ENCODE measurements around the gene KIF16B.

The KIF16B gene

DNA sequence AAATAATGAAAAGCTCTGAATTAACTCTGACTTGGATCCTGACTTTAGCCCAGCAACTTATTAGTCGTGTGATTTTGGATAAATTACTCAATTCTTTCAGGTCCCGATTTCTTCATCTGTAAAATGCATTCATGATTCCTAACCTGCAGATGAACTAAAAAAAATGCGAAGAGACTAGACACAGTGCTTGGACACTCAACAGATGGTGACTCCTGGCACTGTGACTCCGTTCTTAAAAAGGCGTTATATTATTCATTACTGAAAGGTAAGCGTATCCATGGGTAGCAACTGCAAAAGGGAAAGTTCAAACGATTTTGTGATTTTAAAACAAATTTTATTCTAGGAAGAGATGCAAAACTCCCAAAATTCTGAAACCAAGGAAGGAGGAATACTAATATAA lies 226.3 kb downstream of the KIF16B start:
- no peak for DNase-seq

DNA sequence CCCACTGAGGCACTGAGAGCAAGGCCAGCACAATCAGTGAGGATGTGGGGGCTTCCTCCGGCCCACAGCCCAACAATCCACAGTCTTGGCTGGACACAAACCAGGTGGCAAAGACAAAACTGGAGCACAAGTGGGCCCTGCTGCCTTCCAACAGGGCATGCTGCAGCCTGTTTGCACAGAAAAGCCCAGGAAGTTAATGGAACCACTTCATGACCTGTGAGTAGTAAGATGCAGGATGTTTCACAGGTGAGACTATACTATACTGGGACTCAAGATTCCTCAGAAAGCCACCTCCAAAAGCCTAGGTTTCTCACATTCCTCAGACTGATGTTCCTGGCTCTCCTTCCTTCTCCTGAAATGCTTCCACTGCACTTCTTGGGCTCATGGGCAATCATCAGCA lies 235.5 kb downstream of the KIF16B start:
- DNase-seq: no peak

GRCh38 chr20:16327606-16328005 lies 245.6 kb downstream of the KIF16B start:
- DNase-seq: no peak

DNA sequence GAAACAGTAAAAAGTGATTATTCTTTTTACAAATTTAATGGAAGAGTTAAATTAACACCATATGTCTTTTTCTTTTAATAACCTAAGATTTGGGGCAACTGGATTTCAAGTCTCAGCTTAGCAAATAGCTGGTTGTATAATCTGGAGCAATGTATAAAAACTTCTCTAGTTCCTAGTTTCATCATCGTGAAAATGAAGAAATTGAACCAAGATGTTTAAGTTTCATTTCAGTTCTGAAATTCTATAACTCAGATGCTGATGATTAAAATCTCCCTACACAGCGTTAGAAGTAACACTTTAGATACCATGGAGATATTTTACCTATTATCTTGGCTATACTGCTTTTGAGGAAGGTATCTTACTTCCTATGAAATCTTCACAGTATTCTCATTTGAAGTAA lies 252.0 kb downstream of the KIF16B start:
- DNase-seq: no peak

DNA sequence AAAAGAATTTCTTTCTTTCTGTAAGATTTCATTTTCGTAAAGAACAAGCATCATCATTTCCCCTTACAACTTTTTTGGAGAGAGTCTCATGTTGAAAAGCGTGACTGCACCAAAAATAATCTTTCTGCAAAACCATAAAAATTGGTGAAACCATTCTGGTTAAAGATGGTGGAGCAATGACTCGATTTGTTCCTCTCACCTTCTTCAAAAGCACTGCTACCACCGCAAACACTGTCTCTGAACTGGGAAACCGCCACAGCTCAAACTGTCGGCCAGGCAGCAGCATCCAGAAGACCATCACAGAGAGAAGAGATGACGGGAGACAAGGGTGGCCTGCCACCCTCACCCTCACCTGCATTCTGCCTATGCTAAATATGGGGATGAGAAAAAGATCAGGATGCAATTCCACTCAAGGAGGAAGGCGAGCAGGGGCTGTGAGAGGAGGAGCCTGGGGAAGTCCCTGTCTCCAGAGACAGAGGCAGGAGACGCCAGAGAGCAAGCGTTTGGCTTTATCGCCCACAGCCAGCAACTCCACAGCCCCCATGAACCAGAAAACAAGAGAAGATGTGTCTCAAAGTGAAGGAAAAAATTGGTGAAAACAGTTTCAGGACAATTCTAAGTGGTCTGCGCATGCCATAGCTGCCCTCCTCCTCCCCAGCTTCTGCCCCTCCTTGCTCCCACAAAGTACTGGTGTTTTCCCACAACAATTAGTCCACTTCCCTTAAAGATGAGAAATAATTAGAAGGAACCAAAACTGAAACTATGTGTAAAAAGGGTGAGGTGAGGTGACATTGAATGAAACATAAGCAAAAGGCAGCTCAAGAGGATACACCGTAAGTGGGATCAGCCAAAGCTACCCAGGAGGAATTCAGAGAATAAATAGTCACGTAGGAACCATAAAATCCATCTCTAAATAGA lies 255.5 kb downstream of the KIF16B start:
- DNase-seq: no peak

GRCh38 chr20:16316513-16316912 lies 256.7 kb downstream of the KIF16B start:
- no peak for DNase-seq

DNA sequence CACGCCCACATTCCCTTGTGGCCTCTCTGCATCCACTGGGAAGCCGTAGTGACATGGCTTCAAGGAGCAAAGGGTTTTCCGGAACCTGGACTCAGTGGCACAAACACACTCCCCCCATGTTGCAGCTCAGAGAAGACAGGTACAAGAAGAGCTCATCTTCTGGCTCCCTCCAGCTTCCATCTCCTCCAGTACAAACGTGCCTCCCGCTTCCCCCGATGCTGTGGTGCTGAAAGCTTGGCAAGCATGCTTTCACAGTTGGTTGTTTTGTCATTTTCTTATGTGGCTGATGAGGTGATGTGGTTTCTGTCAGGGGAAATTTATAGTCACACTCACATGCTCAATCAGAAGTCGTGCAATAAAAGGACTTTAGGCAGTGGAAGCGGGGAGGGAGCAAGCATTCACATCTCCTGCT lies 258.5 kb downstream of the KIF16B start:
- no peak for DNase-seq

DNA sequence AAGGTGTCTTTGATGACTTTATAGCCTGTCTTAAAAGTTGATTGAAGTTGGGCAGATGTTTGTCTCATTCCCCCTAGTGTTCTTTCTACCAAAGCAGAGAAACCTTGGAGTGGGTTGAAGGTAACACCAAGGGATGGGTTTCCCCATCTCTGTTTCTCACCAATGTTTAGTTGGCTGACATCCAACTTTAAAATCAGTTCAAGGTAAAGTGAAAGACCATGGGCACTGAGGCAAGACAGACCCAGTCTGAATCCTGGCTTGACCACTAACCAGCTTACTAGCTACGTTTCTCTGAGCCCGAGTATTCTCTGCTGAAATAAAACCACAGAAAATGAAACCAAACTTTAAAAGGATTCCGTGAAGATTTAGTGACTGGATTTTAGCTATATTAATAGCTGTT lies 258.9 kb downstream of the KIF16B start:
- no peak for DNase-seq

DNA sequence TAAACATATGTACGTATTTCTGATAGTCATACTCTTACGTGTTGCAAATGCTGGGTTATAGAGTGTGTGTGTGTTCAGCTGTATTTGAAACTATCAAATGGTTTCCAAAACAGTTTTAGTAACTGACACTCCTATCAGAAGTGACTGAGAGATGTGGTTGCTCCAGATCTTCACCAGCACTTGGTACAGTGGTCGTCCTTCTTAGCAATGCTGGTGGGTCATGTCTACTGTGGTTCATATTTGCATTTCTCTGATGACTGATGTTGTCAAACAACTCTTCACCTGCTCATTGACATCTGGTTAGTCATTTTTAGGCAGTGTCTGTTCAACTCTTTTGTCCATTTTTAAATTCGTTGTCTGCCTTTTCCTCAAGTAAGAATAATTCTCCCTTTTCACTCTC lies 259.3 kb downstream of the KIF16B start:
- DNase-seq: no peak

- DNase-seq: no peak
These were observed 260.2 kb downstream of the KIF16B start for GRCh38 chr20:16312998-16313397.

DNA sequence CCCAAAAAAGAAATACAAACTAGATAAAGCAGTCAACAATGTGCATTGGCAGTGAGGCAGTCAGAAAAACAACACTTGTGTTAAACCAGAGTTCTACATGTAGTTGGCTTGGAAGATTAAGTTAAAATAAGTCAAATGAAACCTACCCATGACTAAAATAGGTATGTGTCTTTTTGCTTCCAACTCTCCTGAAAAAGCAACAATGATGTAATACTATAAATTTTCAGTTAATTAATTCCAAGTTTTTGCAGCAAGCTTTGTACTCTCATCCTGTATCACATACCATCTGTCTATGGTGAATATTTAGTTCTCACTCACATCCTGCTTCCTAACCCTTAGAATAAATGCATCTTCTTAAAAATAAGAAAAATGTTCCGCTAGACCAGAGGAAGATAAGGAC lies 261.5 kb downstream of the KIF16B start:
- DNase-seq: no peak

- no peak for DNase-seq
These were observed 264.5 kb downstream of the KIF16B start for GRCh38 chr20:16308754-16309153.

DNA sequence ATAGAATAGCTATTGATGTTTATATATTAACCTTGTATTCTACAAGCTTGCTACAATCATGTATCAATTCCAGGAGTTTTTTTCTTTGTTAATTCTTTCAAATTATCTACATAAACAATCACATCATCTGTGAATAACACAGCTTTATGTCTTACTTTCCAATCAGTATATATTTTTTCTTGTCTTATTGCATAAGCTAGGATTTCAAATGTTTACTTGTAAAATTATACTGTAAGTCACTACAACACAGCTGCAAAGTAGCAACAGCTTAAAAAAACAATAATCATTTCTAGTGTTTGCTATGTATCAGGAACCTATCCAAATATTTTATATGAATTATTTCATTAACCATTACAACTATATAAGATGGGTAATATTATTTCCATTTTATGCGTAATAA lies 270.4 kb downstream of the KIF16B start:
- no peak for DNase-seq

DNA sequence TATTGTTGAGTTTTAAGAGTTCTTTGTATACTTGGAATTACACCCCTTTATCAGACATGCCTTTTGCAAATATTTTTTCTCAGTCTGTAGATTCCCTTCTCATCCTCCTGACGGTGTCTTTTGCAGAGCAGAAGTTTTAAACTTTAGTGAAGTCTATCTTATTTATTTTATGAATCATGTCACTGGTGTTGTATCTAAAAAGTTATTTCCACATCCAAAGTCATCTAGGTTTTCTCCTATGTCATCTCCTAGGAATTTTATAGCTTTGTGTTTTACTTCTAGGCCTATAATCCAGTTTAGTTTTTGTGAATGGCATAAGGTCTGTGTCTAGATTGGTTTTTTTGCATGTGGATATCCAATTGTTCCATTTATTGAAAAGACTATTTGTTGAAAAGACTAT lies 271.3 kb downstream of the KIF16B start:
- no peak for DNase-seq

- no peak for DNase-seq
These were observed 273.4 kb downstream of the KIF16B start for GRCh38 chr20:16299897-16300296.

DNA sequence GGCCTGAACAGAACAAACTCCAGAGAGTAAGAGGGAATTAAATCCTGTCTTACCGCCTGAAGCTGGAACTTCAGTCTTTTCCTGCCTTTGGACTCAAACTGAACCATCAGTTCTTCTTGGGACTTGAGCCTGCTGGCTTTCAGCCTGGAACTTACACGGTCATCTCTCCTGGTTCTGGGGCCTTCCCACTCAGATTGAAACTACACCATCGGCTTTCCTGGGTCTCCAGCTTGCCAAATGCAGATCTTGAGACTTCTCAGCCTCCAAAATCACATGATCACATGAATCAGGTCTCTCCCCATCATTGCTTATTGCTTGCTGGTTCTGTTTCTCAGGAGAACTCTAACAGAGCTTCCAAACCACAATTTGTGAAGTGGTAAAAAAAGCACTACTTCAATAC lies 276.3 kb downstream of the KIF16B start:
- DNase-seq: no peak

DNA sequence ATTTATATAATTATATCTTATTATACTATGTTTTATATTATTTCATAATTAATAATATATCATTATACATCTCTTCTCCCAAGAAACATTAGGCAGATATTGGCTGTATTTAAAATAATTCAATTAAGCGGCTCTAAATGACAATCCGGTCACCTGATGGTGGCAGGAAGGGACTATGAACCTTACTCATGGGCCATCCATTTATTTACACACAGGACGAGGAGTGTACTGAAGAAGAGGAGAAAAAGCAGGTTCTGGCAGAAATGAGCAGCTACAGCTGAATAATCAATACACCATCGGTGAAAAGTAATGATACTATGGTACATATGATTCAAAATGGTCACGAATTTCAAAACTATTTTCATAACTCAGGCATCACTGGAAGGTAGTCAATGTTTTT lies 277.7 kb downstream of the KIF16B start:
- DNase-seq: no peak

DNA sequence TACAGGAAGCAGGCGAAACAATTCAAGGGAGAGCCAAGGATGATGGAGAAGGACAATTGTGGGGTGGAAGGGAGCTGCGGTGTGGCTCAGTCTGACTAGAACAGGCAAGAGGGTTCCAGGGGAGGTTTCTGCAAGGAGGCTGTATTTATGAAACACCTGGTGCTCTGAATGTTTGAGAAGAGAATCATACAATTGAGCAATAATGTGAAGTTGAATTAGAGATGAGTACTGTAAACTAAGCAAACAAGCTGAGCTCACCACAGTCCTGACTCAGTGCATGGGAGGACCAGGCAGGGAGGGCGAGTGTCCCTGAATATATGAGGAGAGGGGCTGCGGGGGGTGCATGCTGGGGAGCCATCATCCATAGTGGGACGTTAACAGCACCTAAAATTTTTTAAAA lies 279.7 kb downstream of the KIF16B start:
- no peak for DNase-seq

GRCh38 chr20:16292226-16292880 lies 280.9 kb downstream of the KIF16B start:
- DNase-seq: no peak

GRCh38 chr20:16290358-16290757 lies 282.9 kb downstream of the KIF16B start:
- no peak for DNase-seq

DNA sequence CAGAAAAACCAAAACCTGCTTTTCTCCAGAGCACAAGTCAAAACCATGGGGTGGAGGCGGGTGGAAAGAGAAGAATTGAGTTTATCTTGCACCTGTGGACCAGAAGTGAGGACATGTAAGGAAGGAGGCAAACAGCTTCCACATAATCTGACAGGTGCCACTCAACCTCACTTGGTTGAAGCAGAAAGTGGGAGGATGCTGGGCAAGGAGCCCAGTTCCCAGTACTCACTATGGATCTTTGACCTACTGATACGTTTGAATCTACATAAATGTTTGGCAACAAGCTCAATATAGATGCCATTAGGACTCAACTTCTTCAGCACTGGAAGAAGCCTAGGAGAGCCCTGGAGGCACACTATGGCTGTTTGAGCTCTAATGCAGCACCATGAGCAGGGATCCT lies 285.5 kb downstream of the KIF16B start:
- DNase-seq: no peak

- no peak for DNase-seq
These were observed 286.6 kb downstream of the KIF16B start for GRCh38 chr20:16286601-16287000.

DNA sequence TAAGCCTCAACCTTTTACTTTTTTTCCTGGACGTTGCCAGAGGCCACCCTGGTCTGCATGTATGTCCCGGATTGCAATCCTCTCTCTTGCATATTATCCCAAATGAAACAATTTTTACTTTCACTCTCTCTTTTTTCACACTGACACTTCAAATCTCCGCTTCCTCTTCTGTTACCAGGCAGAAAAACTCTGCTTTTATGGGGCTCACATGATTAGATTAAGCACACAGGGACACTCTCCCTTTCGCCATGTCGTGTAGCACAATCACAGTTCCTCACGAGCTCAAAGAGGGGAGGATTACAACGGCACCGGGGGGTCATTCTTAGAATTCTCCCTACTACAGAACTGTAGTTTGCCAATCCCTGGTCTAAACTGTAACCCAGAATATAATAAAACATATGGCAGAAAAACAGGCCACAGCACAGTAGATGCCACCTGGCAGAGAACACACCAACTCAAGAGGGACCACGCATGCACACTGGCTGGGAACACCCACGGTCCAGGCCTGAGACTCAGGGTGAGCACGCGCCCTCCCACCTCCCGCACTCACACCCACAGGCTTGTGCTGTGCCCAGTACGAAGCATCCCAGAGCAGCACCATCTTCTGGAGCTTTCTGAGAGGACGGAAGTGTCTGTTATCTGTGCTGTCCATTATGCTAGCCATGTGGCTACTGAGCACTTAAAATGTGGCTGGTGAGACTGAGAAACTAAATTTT lies 288.7 kb downstream of the KIF16B start:
- no peak for DNase-seq

- DNase-seq: no peak
These were observed 289.3 kb downstream of the KIF16B start for GRCh38 chr20:16283978-16284377.

Data from hematopoietic multipotent progenitor cell treated with erythropoietin and hydrocortisone succinate and interleukin-3 and kit ligand, for 4 days (in vitro differentiated cells).